Glutamatergic neuron (in vitro differentiated cells): ENCODE measurements around the gene PFDN5. TPM values are rescaled to one million over a fixed set of nuclear protein-coding genes. Genes with fewer than 3 reads are reported as not detected.

Experiments used
- DNase-seq: peaks from one replicate; pipeline ENCODE4 v3.0.0; 2022
- H3K27ac Mint-ChIP-seq: one replicate; pipeline ENCODE4 v1.8.0; 2020; ENCODE audit warnings: mild to moderate bottlenecking, mixed read lengths, inconsistent platforms; ENCODE audit not compliant: unreplicated experiment
- H3K27me3 Mint-ChIP-seq: one replicate; pipeline ENCODE4 v1.8.0; 2020; ENCODE audit warnings: mild to moderate bottlenecking, moderate library complexity, mixed read lengths, inconsistent platforms; ENCODE audit not compliant: unreplicated experiment
- H3K36me3 Mint-ChIP-seq: one replicate; pipeline ENCODE4 v1.8.0; 2020; ENCODE audit warnings: mild to moderate bottlenecking, mixed read lengths, inconsistent platforms; ENCODE audit not compliant: unreplicated experiment
- H3K4me1 Mint-ChIP-seq: one replicate; pipeline ENCODE4 v1.8.0; 2020; ENCODE audit warnings: mild to moderate bottlenecking, low read depth, mixed read lengths, inconsistent platforms; ENCODE audit not compliant: unreplicated experiment
- H3K4me3 Mint-ChIP-seq: one replicate; pipeline ENCODE4 v1.8.0; 2020; ENCODE audit warnings: mild to moderate bottlenecking, mixed read lengths, inconsistent platforms; ENCODE audit not compliant: unreplicated experiment
- H3K9me3 Mint-ChIP-seq: one replicate; pipeline ENCODE4 v1.8.0; 2020; ENCODE audit warnings: mild to moderate bottlenecking, moderate library complexity, mixed read lengths, inconsistent platforms; ENCODE audit not compliant: unreplicated experiment
- CTCF ChIP-seq: fragments of 200-600 bp; sonication (generic); IDR thresholded peaks from one replicate; pipeline ENCODE4 v1.5.0; 2021; ENCODE audit not compliant: partially characterized antibody, unreplicated experiment
- total RNA-seq: library from RNA; stranded (reverse); fragmentation: NEBNext Ultra II Directional; extraction: Animal tissue kit (Norgen Biotek cat#: 25700); gene quantifications from one replicate; pipeline ENCODE4 v1.2.1, GENCODE V29; 2021; ENCODE audit not compliant: unreplicated experiment

The PFDN5 gene
- total RNA-seq, 1 donor from 2014 or later, result 292 TPM

GRCh38 chr12:53300187-53300586 lies 4.8 kb downstream of the PFDN5 start:
- Mint-ChIP-seq H3K27me3 (peaks cover 6% of the 10 kb centered on the region), H3K36me3 (no peaks in the 10 kb centered on the region), H3K27ac (peak overlapping the region; percentile 86), H3K9me3 (peaks cover 4% of the 10 kb centered on the region), H3K4me3 (peak overlapping the region; percentile 96), H3K4me1 (peaks cover 12% of the 10 kb centered on the region)
- DNase-seq, result no peak
- no peak for TF ChIP-seq CTCF

- H3K36me3 Mint-ChIP-seq, result no peaks in the 10 kb centered on the region
Measured at GRCh38 chr12:53302903-53303302, 7.6 kb downstream of the PFDN5 start.

DNA sequence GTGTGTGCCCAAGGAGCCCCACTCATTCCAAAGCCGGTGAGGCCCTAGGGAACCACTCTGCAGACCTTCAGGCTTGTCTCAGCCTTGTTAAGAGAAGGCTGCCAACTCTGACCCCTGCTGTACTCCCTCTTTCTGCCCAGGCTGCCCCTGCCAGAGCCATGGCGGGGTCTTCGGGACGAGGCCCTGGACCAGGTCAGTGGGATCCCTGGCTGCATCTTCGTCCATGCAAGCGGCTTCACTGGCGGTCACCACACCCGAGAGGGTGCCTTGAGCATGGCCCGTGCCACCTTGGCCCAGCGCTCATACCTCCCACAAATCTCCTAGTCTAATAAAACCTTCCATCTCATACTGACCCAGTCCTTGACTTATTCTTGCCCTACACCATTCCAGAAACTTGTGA lies 11.5 kb downstream of the PFDN5 start:
- Mint-ChIP-seq H3K4me3 (no peak overlapping the region), H3K36me3 (no peaks in the 10 kb centered on the region), H3K27me3 (peaks cover 5% of the 10 kb centered on the region), H3K27ac (no peak overlapping the region), H3K4me1 (no peaks in the 10 kb centered on the region), H3K9me3 (peaks cover 1% of the 10 kb centered on the region)
- no peak for DNase-seq
- no peak for TF ChIP-seq CTCF

More at GRCh38 chr12:53302903-53303302, 7.6 kb downstream of the PFDN5 start:
- DNase-seq, result no peak
- peak overlapping the region; percentile 36 for H3K4me3 Mint-ChIP-seq
- H3K9me3 Mint-ChIP-seq, result peaks cover 3% of the 10 kb centered on the region
- H3K4me1 Mint-ChIP-seq, result peaks cover 11% of the 10 kb centered on the region
- H3K27me3 Mint-ChIP-seq, result peaks cover 8% of the 10 kb centered on the region
- H3K27ac Mint-ChIP-seq, result no peak overlapping the region
- no peak for TF ChIP-seq CTCF

DNA sequence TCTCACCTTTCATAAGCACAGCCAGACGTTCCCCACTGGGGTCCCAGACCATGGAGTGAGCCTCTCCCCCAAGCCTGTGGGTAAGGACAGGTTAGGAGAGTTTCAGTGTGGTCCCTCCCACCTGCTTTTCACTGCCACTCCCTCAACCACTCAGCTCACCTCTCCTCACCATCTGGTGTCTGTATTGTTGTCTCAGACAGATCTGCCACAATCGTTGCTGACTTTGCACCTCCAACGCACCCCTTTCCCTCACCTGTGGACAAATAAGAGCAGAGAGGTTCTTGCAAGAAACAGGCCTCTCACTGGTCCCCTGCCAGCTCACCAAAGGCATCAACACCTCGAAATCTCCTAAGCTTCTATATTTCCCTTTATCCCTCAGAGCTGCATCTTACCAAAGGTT lies 12.9 kb downstream of the PFDN5 start:
- no peak for TF ChIP-seq CTCF
- no peaks in the 10 kb centered on the region for H3K4me1 Mint-ChIP-seq
- DNase-seq, result no peak
- peaks cover 5% of the 10 kb centered on the region for H3K27me3 Mint-ChIP-seq
- H3K9me3 Mint-ChIP-seq, result peaks cover 1% of the 10 kb centered on the region
- no peaks in the 10 kb centered on the region for H3K36me3 Mint-ChIP-seq
- H3K4me3 Mint-ChIP-seq, result no peak overlapping the region
- peak overlapping the region; percentile 52 for H3K27ac Mint-ChIP-seq

- H3K36me3 Mint-ChIP-seq, result no peaks in the 10 kb centered on the region
- no peak overlapping the region for H3K27ac Mint-ChIP-seq
- H3K4me1 Mint-ChIP-seq, result no peaks in the 10 kb centered on the region
- DNase-seq, result no peak
- H3K4me3 Mint-ChIP-seq, result no peak overlapping the region
- H3K9me3 Mint-ChIP-seq, result peaks cover 2% of the 10 kb centered on the region
- no peak for TF ChIP-seq CTCF
- H3K27me3 Mint-ChIP-seq, result no peaks in the 10 kb centered on the region
Measured at GRCh38 chr12:53313996-53314395, 18.7 kb downstream of the PFDN5 start.
